HCT116 (cell line): ENCODE data around the gene TRIM66. TPM values are rescaled to one million over a fixed set of nuclear protein-coding genes. Genes with fewer than 3 reads are reported as not detected.

Source experiments
- ATAC-seq: fragments of 200-7000 bp; cut with Tn5 transposase; 2 replicates; pipeline ENCODE4 v1.9.1; 2020; ENCODE audit warnings: mild to moderate bottlenecking, moderate library complexity
- BruUV-seq: library from RNA; stranded (reverse); fragments of 400-500 nt; replicated peaks from 2 replicates; lab custom pipeline; 2021; lab: Mats Ljungman, UMichigan
- CTCF ChIA-PET: fragments of 300-600 bp; sonication (Branson Sonifier 250); formaldehyde crosslinking; loops from one replicate; lab custom pipeline; 2021; ENCODE audit warnings: antibody characterized with exemption; lab: Charles Lee
- POLR2A ChIA-PET: fragments of 300-600, 350-600 bp; sonication (Branson Sonifier 250); formaldehyde crosslinking; loops from one replicate; lab custom pipeline; 2021; ENCODE audit warnings: antibody characterized with exemption; lab: Charles Lee
- RAD21 ChIA-PET, 2 experiments: fragments of 300-600 bp; sonication (Branson Sonifier 250); formaldehyde crosslinking; loops; one replicate each; lab custom pipeline; 2023; ENCODE audit warnings: low total read pairs in 2 of 2; ENCODE audit not compliant: uncharacterized antibody in 2 of 2, unreplicated experiment in 2 of 2, low non-redundant PET in 1 of 2; lab: Charles Lee
- DNase-seq: peaks from one replicate; pipeline ENCODE4 v3.0.0-alpha.2; 2010; ENCODE audit warnings: low read depth, low spot score
- H2AFZ ChIP-seq: fragments of 200-600 bp; shearing (Covaris generic), sonication (generic); 2 replicates; pipeline ENCODE4 v1.6.1; 2017; ENCODE audit warnings: low read depth, mixed run types, mixed read lengths, antibody characterized with exemption, low read length; ENCODE audit not compliant: poor library complexity, severe bottlenecking
- H3K27ac ChIP-seq: 2 replicates; pipeline ENCODE4 v1.5.1; 2012; ENCODE audit warnings: low read depth, low read length
- H3K27me3 ChIP-seq: fragments of 200-600 bp; sonication (generic); 2 replicates; pipeline ENCODE4 v1.6.1; 2016; ENCODE audit warnings: mixed run types, low read length, mixed read lengths; ENCODE audit not compliant: insufficient read depth
- H3K36me3 ChIP-seq, 2 experiments: fragments of 200-500 bp in 1 of 2; fragments of 200-600 bp in 1 of 2; sonication (Bioruptor generic) in 1 of 2; sonication (generic) in 1 of 2; 2 replicates each; pipeline versions ENCODE4 v1.5.1 to v1.6.1; 2014 to 2016; ENCODE audit warnings: low read length in 2 of 2, inconsistent platforms in 1 of 2, mixed read lengths in 1 of 2, mixed run types in 1 of 2; ENCODE audit not compliant: insufficient read depth in 2 of 2, control insufficient read depth in 1 of 2
- H3K4me1 ChIP-seq, 2 experiments: fragments of 200-600 bp in 1 of 2; sonication (generic) in 1 of 2; 2 replicates each; pipeline versions ENCODE4 v1.5.1 to v1.6.1; 2012 to 2017; ENCODE audit warnings: low read length in 2 of 2, inconsistent platforms in 1 of 2, mild to moderate bottlenecking in 1 of 2, mixed read lengths in 1 of 2, mixed run types in 1 of 2, moderate library complexity in 1 of 2; ENCODE audit not compliant: insufficient read depth in 2 of 2, control insufficient read depth in 1 of 2
- H3K4me2 ChIP-seq: fragments of 200-600 bp; sonication (generic); 2 replicates; pipeline ENCODE4 v1.6.1; 2017; ENCODE audit warnings: mixed run types, low read length, mixed read lengths
- H3K4me3 ChIP-seq, 2 experiments: fragments of 200-600 bp in 1 of 2; sonication (generic) in 1 of 2; replicated peaks in 1 of 2; 2 replicates each; pipeline ENCODE4 v1.5.1; 2011 to 2016; ENCODE audit warnings: low read length in 2 of 2, control low read depth in 1 of 2, low read depth in 1 of 2, mild to moderate bottlenecking in 1 of 2, mixed read lengths in 1 of 2, mixed run types in 1 of 2
- H3K79me2 ChIP-seq: fragments of 200-600 bp; sonication (generic); 2 replicates; pipeline ENCODE4 v1.6.1; 2017; ENCODE audit warnings: mild to moderate bottlenecking, mixed run types, low read length, moderate library complexity, mixed read lengths; ENCODE audit not compliant: insufficient read depth
- H3K9ac ChIP-seq: fragments of 200-600 bp; sonication (generic); 2 replicates; pipeline ENCODE4 v1.6.1; 2016; ENCODE audit warnings: low read length, mixed read lengths
- H3K9me2 ChIP-seq: fragments of 200-600 bp; sonication (generic), shearing (Covaris generic); 2 replicates; pipeline ENCODE4 v1.6.1; 2017; ENCODE audit warnings: mixed run types, mild to moderate bottlenecking, moderate library complexity; ENCODE audit not compliant: insufficient read depth
- H3K9me3 ChIP-seq, 2 experiments: fragments of 200-500 bp in 1 of 2; fragments of 200-600 bp in 1 of 2; sonication (Bioruptor generic) in 1 of 2; sonication (generic) in 1 of 2; 2 replicates each; pipeline ENCODE4 v1.6.1; 2014 to 2017; ENCODE audit warnings: low read length in 2 of 2, mixed read lengths in 2 of 2, inconsistent platforms in 1 of 2, low read depth in 1 of 2, mild to moderate bottlenecking in 1 of 2, mixed run types in 1 of 2, moderate library complexity in 1 of 2; ENCODE audit not compliant: control insufficient read depth in 1 of 2, insufficient read depth in 1 of 2
- H4K20me1 ChIP-seq: fragments of 200-600 bp; sonication (generic), shearing (Covaris generic); 2 replicates; pipeline ENCODE4 v1.6.1; 2017; ENCODE audit warnings: mixed run types, mild to moderate bottlenecking, moderate library complexity; ENCODE audit not compliant: insufficient read depth
- ATF3 ChIP-seq: IDR thresholded peaks from 2 replicates; pipeline ENCODE4 v1.6.1; 2012
- CBX3 ChIP-seq: IDR thresholded peaks from 2 replicates; pipeline ENCODE4 v1.6.1; 2012; ENCODE audit warnings: low read depth
- CEBPB ChIP-seq: IDR thresholded peaks from 2 replicates; pipeline ENCODE4 v1.6.1; 2012; ENCODE audit warnings: low read depth
- EGR1 ChIP-seq: IDR thresholded peaks from 2 replicates; pipeline ENCODE4 v1.6.1; 2012; ENCODE audit warnings: low read depth
- ELF1 ChIP-seq: IDR thresholded peaks from 2 replicates; pipeline ENCODE4 v1.6.1; 2012; ENCODE audit warnings: low read depth, borderline replicate concordance
- EZH2 ChIP-seq: fragments of 200-600 bp; sonication (generic); IDR thresholded peaks from 2 replicates; pipeline ENCODE4 v1.6.1; 2017; ENCODE audit warnings: antibody characterized with exemption, mixed run types
- JUND ChIP-seq: IDR thresholded peaks from 2 replicates; pipeline ENCODE4 v1.6.1; 2012
- MAX ChIP-seq: IDR thresholded peaks from 2 replicates; pipeline ENCODE4 v1.6.1; 2012
- POLR2AphosphoS5 ChIP-seq: IDR thresholded peaks from 2 replicates; pipeline ENCODE4 v1.6.1; 2011; ENCODE audit warnings: mild to moderate bottlenecking, low read depth, low read length, moderate library complexity
- RAD21 ChIP-seq: IDR thresholded peaks from 2 replicates; pipeline ENCODE4 v1.6.1; 2012; ENCODE audit warnings: low read depth, mild to moderate bottlenecking
- REST ChIP-seq: IDR thresholded peaks from 2 replicates; pipeline ENCODE4 v1.6.1; 2012; ENCODE audit warnings: low read depth
- SIN3A ChIP-seq: IDR thresholded peaks from 2 replicates; pipeline ENCODE4 v1.6.1; 2012; ENCODE audit warnings: low read depth
- SP1 ChIP-seq: IDR thresholded peaks from 2 replicates; pipeline ENCODE4 v1.6.1; 2012; ENCODE audit warnings: low read depth
- SRF ChIP-seq: IDR thresholded peaks from 2 replicates; pipeline ENCODE4 v1.6.1; 2012; ENCODE audit warnings: low read depth
- TCF7L2 ChIP-seq: IDR thresholded peaks from 2 replicates; pipeline ENCODE4 v1.7.0; 2011; ENCODE audit warnings: borderline replicate concordance, inconsistent platforms; ENCODE audit not compliant: insufficient read depth, insufficient read length; ENCODE audit errors: extremely low read depth
- YY1 ChIP-seq: IDR thresholded peaks from 2 replicates; pipeline ENCODE4 v1.6.1; 2011; ENCODE audit warnings: low read length, low read depth, moderate library complexity, mild to moderate bottlenecking; ENCODE audit not compliant: insufficient replicate concordance; ENCODE audit errors: extremely low read depth
- ZBTB33 ChIP-seq: IDR thresholded peaks from 2 replicates; pipeline ENCODE4 v1.6.1; 2011; ENCODE audit warnings: mild to moderate bottlenecking, low read length, moderate library complexity; ENCODE audit not compliant: insufficient replicate concordance; ENCODE audit errors: extremely low read depth
- ZFX ChIP-seq: fragments of 450-650 bp; IDR thresholded peaks from 2 replicates; pipeline ENCODE4 v1.6.1; 2017
- ZNF274 ChIP-seq: fragments of 200-500 bp; sonication (Bioruptor generic); IDR thresholded peaks from 2 replicates; pipeline ENCODE4 v1.6.1; 2014; ENCODE audit warnings: mild to moderate bottlenecking, low read depth, low read length, inconsistent platforms
- intact Hi-C: fragments of 100-400 bp; cut with micrococcal nuclease; formaldehyde crosslinking; loops from 2 replicates; pipeline ENCODE4 v1.10.0; 2022
- total RNA-seq: library from RNA; stranded (reverse); gene quantifications from one replicate; pipeline ENCODE4 v1.2.1, GENCODE V29; 2021; ENCODE audit not compliant: unreplicated experiment

TRIM66 gene
- total RNA-seq, 1 experiment from 2014 or later = 24.8 TPM

GRCh38 chr11:8639655-8640054 lies 42.8 kb downstream of the TRIM66 start:
- CTCF ChIA-PET = no interaction called here
- POLR2A ChIA-PET = no interaction called here
- no peak overlapping the region for H2AFZ ChIP-seq

More at GRCh38 chr11:8639655-8640054, 42.8 kb downstream of the TRIM66 start:
- no peak overlapping the region for H3K27ac ChIP-seq
- H3K4me2 ChIP-seq = no peak overlapping the region
- no peak overlapping the region for H3K9ac ChIP-seq
- no peaks in the 10 kb centered on the region for H3K4me1 ChIP-seq
- H3K9me2 ChIP-seq = no peaks in the 10 kb centered on the region
- no peaks in the 10 kb centered on the region for H3K27me3 ChIP-seq
- H3K4me3 ChIP-seq = no peak overlapping the region
- H4K20me1 ChIP-seq = no peaks in the 10 kb centered on the region
- no peaks in the 10 kb centered on the region for H3K79me2 ChIP-seq
- no peaks in the 10 kb centered on the region for H3K9me3 ChIP-seq
- intact Hi-C loops = no loop called here
- DNase-seq (no peak), ATAC-seq (no peak)
- RAD21 ChIA-PET = no interaction called here
- TF ChIP-seq ZNF274 (no peak), ATF3 (no peak), ZFX (no peak), ELF1 (no peak), JUND (no peak), REST (no peak), EGR1 (no peak), EZH2 (no peak), ZBTB33 (no peak), MAX (no peak), POLR2AphosphoS5 (no peak), SIN3A (no peak), TCF7L2 (no peak), SRF (no peak), CEBPB (no peak), CBX3 (no peak), YY1 (no peak), SP1 (no peak), RAD21 (no peak)
- no TSS peak for BruUV-seq
- H3K36me3 ChIP-seq = peaks cover 48 to 52% of the 10 kb centered on the region in 2 experiments; a peak in 3 of 4 replicates
